ENCODE results near the gene TMEM132D.

DNA sequence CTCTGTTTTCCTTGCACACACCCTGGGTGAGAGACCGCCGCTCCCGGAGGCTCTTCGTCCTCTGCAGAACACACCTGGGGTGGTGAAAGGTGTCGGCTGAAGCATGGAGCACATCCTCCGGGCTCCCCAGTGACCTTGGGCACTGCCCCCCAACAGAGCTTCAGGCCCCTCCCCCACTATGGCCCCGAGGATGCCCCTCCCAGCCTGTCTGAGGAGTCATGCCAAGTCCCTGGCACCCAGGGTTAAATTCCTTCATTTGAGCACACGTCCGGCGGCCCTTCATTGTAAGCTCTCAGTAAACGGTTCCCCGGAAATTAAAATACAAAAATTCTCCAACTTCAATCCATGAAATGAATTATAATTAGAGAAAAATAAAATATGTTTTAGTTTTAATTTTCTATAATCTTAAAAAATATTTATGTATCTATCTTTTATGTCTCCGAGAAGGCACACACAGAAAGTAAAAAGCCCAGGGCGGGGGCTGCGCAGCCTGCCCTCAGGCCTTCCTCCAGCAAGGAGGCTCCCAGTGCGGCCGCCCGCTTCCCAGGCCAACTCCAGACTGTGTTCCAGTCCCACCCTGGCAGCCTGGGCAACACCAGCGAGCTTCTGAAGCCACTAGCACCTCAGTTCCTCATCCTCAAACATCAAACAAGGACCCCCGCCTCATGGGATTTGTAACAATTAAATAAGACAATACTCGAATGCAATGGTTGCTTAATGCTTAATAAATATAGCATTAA is 63.5 kb downstream of the TMEM132D start:
- TF ChIP-seq, protein P1, sequence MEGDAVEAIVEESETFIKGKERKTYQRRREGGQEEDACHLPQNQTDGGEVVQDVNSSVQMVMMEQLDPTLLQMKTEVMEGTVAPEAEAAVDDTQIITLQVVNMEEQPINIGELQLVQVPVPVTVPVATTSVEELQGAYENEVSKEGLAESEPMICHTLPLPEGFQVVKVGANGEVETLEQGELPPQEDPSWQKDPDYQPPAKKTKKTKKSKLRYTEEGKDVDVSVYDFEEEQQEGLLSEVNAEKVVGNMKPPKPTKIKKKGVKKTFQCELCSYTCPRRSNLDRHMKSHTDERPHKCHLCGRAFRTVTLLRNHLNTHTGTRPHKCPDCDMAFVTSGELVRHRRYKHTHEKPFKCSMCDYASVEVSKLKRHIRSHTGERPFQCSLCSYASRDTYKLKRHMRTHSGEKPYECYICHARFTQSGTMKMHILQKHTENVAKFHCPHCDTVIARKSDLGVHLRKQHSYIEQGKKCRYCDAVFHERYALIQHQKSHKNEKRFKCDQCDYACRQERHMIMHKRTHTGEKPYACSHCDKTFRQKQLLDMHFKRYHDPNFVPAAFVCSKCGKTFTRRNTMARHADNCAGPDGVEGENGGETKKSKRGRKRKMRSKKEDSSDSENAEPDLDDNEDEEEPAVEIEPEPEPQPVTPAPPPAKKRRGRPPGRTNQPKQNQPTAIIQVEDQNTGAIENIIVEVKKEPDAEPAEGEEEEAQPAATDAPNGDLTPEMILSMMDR (IDR thresholded peaks at IDR 0.05; ENCODE audit: low read depth, low read length, missing input control): no peak
- no peak for TF ChIP-seq RAD21 (IDR thresholded peaks at IDR 0.05)
- TF ChIP-seq, protein P2, sequence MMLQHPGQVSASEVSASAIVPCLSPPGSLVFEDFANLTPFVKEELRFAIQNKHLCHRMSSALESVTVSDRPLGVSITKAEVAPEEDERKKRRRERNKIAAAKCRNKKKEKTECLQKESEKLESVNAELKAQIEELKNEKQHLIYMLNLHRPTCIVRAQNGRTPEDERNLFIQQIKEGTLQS (IDR thresholded peaks at IDR 0.05): no peak
- TF ChIP-seq, protein P3, sequence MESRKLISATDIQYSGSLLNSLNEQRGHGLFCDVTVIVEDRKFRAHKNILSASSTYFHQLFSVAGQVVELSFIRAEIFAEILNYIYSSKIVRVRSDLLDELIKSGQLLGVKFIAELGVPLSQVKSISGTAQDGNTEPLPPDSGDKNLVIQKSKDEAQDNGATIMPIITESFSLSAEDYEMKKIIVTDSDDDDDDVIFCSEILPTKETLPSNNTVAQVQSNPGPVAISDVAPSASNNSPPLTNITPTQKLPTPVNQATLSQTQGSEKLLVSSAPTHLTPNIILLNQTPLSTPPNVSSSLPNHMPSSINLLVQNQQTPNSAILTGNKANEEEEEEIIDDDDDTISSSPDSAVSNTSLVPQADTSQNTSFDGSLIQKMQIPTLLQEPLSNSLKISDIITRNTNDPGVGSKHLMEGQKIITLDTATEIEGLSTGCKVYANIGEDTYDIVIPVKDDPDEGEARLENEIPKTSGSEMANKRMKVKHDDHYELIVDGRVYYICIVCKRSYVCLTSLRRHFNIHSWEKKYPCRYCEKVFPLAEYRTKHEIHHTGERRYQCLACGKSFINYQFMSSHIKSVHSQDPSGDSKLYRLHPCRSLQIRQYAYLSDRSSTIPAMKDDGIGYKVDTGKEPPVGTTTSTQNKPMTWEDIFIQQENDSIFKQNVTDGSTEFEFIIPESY (IDR thresholded peaks at IDR 0.05): no peak
- TF ChIP-seq, protein P4, sequence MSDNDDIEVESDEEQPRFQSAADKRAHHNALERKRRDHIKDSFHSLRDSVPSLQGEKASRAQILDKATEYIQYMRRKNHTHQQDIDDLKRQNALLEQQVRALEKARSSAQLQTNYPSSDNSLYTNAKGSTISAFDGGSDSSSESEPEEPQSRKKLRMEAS (IDR thresholded peaks at IDR 0.05): no peak
- TF ChIP-seq EGR1 (IDR thresholded peaks at IDR 0.05; ENCODE audit: low read depth in 2 of 2): no peak
- no peak for TF ChIP-seq GABPA (IDR thresholded peaks at IDR 0.05 in 1 of 2, conservative IDR thresholded peaks at IDR 0.05 in 1 of 2)
- no peak for TF ChIP-seq HNF4A (conservative IDR thresholded peaks at IDR 0.05)
- no peak for TF ChIP-seq YY1 (IDR thresholded peaks at IDR 0.05)
- TF ChIP-seq, protein P5, sequence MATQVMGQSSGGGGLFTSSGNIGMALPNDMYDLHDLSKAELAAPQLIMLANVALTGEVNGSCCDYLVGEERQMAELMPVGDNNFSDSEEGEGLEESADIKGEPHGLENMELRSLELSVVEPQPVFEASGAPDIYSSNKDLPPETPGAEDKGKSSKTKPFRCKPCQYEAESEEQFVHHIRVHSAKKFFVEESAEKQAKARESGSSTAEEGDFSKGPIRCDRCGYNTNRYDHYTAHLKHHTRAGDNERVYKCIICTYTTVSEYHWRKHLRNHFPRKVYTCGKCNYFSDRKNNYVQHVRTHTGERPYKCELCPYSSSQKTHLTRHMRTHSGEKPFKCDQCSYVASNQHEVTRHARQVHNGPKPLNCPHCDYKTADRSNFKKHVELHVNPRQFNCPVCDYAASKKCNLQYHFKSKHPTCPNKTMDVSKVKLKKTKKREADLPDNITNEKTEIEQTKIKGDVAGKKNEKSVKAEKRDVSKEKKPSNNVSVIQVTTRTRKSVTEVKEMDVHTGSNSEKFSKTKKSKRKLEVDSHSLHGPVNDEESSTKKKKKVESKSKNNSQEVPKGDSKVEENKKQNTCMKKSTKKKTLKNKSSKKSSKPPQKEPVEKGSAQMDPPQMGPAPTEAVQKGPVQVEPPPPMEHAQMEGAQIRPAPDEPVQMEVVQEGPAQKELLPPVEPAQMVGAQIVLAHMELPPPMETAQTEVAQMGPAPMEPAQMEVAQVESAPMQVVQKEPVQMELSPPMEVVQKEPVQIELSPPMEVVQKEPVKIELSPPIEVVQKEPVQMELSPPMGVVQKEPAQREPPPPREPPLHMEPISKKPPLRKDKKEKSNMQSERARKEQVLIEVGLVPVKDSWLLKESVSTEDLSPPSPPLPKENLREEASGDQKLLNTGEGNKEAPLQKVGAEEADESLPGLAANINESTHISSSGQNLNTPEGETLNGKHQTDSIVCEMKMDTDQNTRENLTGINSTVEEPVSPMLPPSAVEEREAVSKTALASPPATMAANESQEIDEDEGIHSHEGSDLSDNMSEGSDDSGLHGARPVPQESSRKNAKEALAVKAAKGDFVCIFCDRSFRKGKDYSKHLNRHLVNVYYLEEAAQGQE (IDR thresholded peaks at IDR 0.05): no peak
- no peak for TF ChIP-seq FOXA1 (IDR thresholded peaks at IDR 0.05)
- no peak for TF ChIP-seq RXRA (IDR thresholded peaks at IDR 0.05)
- no peak for TF ChIP-seq TAF1 (conservative IDR thresholded peaks at IDR 0.05)
- TF ChIP-seq SP1 (IDR thresholded peaks at IDR 0.05): no peak

Data from liver (tissue), 3 donors.